NCI-H128 (cell line): ENCODE results near the gene TAOK2.

Experiments
- DNase-seq: peaks from one replicate; lab custom pipeline; 2025; ENCODE audit not compliant: unreplicated experiment; lab: John Stamatoyannopoulos, UW

TAOK2 gene

DNA sequence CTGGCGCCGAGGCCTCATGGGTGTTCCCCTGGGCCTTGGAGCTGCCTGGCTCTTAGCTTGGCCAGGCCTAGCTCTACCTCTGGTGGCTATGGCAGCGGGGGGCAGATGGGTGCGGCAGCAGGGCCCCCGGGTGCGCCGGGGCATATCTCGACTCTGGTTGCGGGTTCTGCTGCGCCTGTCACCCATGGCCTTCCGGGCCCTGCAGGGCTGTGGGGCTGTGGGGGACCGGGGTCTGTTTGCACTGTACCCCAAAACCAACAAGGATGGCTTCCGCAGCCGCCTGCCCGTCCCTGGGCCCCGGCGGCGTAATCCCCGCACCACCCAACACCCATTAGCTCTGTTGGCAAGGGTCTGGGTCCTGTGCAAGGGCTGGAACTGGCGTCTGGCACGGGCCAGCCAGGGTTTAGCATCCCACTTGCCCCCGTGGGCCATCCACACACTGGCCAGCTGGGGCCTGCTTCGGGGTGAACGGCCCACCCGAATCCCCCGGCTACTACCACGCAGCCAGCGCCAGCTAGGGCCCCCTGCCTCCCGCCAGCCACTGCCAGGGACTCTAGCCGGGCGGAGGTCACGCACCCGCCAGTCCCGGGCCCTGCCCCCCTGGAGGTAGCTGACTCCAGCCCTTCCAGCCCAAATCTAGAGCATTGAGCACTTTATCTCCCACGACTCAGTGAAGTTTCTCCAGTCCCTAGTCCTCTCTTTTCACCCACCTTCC is 13.9 kb downstream of the TAOK2 start:
- no peak for DNase-seq

DNA sequence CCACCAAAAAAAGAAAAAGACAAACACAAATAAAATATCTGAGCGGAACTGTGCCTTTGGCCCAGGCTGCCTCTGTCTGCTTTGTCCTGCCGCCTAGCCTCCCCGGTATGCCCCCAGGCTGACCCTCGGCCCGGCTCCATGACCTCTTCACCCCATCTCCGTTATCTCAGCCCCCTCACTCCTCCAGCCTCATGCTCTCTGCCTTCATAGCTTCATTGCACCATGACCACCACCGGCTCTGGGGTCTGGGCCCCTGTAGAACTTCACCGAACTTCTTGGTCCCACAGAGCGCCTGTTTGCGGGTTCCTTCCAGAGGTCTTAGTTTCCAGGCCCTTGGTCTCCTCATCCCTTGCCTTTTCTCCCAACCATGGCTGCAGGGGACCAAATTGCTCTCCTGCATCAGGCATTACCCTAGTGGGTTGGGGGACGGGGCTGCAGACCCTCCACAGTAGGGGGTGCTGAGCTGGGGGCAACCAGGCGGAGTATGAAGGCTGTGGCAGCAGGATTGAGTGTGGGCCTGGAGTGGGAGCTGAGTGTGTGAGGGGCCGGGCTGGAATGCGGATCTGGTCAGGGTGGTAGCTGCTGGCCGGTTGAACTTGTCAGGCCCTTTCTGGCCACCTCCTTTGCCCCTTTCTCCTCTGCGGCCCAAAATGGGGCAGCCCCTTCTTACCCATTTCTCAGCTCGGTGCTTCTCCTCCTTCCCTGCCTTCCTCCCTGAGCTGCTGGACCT is 14.8 kb downstream of the TAOK2 start:
- no peak for DNase-seq

DNA sequence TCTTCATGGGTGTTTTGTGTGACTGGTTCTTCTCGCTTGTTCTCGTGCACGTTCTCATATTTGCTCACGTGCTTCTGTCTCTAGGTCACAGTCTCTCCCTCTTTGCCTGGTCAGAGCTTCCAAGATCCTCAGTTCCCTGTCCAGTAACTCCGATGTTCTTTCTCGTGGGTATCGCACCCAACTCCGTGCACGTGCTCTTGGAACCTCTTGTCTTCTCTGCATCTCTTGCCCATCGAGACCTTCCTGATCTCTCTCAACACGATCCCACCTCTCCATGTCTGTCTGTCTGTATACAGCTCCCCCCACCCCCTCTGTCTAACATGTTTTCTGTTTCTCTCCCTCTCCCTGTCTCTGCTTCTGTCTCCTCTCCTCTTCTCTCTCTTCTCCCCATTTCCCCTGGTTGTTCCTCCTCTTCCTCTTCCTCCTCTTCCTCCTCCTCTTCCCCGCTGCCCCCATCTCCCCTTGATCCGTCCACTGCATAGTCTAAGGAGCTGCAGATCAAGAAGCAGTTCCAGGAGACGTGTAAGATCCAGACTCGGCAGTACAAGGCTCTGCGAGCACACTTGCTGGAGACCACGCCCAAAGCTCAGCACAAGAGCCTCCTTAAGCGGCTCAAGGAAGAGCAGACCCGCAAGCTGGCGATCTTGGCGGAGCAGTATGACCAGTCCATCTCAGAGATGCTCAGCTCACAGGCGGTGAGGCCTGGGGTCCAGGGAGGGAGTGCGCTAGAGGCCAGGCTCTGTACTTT is 15.6 kb downstream of the TAOK2 start:
- no peak for DNase-seq

DNA sequence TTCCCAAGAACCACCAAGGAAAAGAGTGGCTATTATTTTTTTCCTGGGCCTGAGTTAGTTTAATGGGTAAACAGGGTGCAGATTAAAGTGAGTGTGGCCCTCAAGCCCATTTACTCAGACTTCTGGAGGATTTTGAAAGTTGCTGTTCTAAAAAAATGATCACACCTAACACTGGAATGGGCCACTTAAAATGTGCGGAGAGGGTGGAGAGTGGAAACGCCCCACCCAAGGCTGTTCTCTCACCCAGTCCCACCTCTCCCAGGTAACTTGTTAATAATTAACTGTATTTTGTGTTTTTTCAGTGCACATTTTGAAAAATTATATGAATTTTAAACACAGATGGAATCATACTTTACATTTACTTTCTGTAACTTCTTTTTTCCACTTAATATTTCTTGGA is 16.4 kb downstream of the TAOK2 start:
- DNase-seq: no peak

DNA sequence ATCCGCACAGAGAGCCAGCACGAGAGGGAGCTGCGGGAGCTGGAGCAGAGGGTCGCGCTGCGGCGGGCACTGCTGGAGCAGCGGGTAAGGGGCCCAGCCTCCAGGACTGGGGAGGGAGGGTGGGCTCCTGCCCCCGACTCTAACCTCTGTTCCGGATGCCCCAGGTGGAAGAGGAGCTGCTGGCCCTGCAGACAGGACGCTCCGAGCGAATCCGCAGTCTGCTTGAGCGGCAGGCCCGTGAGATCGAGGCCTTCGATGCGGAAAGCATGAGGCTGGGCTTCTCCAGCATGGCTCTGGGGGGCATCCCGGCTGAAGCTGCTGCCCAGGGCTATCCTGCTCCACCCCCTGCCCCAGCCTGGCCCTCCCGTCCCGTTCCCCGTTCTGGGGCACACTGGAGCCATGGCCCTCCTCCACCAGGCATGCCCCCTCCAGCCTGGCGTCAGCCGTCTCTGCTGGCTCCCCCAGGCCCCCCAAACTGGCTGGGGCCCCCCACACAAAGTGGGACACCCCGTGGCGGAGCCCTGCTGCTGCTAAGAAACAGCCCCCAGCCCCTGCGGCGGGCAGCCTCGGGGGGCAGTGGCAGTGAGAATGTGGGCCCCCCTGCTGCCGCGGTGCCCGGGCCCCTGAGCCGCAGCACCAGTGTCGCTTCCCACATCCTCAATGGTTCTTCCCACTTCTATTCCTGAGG is 17.4 kb downstream of the TAOK2 start:
- DNase-seq: no peak

DNA sequence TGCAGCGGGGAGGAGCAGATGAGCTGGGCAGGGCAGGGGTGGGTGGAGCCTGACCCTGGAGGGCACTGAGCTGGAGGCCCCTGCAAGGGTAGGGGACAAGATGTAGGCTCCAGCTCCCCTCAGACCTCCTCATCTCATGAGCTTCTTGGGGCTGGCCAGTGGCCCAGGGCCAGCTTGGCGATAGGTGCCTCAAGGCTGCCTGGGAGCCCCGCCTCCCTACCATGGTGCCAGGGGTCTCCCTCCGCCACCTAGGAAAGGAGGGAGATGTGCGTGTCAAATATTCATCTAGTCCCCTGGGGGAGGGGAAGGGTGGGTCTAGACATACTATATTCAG is 17.9 kb downstream of the TAOK2 start:
- DNase-seq: no peak

DNA sequence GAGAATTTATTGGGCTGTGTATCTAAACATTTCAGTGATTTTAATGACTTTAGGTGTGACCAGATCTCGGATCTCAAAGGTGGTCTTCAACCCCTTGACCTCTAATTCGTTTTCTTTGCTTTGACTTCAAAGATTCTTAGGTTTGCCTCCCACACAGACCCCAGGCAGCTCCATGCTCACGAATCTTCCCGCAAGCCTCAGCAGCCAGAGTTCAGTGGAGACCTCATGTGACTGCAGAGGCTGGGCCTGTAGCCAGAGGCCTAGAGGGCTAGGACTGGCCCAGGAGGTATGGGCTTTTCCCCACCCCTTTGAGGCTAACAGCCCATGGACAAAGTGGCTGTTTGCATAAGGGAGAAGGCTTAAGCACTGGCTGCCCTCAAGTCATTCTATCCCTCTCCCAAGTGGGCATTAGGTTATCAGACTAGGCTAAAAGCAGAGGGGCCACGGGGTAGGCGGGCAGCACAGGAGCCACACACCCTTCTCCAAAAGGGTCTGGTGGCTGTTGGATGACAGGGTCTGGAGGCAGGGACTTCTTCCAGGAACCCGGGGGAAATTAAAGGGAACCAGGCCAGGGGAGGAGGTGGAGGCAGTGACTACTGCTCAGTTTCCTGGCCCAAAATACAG is 18.8 kb downstream of the TAOK2 start:
- DNase-seq: no peak

DNA sequence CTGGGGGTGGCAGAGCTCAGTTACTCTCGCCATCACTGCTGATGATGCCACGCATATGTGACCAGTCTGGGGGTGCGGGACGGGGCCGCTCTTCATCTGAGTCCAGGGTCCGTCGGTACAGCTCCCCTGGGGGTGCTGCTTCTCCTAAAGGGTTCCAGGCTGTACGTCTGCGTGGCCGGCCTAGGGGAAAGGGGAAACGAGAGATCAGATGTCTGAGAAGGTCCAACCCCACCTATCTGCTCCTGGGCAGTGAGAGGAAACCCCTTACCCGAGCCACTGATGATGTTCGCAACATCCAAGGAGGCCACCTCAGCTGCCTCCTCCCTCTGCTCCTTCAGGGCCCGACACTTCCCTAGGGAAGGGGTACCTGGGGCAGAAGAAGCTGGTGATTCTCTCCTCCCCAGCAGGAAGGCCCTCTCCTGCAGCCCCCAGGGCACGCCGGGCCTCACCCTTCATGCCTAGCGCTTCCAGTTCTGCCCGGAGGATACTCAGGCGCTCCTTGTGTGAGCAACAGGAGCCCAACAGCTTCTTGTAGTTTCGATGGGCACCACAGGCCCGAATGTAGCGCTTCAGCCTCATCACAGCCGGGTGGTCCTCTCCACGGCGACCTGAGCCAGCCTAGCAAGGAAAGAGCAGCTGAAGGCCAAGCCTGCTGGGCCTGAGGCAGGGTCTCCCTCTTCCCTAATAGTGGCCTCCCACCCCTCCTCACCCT is 19.7 kb downstream of the TAOK2 start:
- DNase-seq: no peak

DNA sequence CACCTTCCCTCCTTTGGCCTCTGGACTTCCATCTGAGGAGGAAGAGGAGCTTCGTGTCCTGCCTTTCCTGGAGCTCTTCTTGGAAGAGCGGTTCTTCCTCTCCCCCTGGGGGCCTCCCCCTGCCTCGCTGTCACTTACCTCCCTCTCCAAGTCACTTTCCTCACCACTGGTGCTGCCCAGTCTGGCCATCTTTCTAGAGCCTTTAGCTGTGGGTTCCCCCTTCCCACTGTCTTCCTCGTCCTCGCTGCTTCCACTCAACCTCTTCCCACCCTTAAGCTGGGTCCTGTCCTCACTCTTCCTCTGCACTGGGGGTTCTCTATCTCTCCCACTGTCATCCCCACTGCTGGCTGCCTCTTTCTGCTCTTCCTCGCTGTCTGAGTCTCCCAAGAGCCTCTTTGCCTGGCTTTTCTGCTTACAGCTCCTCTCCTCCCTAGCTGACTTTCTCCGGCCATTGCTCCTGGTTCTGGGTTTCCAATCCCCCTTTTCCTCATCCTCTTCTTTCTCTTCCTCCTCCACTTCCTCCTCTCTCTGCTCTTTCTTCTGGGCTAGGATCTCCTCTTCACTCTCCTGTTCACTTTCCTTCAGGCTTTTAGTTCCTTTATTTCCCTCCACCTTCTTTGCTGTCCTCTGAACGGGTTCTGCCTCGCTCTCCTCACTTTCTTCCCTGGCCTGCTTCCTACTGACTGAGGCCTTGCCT is 20.4 kb downstream of the TAOK2 start:
- DNase-seq: no peak

DNA sequence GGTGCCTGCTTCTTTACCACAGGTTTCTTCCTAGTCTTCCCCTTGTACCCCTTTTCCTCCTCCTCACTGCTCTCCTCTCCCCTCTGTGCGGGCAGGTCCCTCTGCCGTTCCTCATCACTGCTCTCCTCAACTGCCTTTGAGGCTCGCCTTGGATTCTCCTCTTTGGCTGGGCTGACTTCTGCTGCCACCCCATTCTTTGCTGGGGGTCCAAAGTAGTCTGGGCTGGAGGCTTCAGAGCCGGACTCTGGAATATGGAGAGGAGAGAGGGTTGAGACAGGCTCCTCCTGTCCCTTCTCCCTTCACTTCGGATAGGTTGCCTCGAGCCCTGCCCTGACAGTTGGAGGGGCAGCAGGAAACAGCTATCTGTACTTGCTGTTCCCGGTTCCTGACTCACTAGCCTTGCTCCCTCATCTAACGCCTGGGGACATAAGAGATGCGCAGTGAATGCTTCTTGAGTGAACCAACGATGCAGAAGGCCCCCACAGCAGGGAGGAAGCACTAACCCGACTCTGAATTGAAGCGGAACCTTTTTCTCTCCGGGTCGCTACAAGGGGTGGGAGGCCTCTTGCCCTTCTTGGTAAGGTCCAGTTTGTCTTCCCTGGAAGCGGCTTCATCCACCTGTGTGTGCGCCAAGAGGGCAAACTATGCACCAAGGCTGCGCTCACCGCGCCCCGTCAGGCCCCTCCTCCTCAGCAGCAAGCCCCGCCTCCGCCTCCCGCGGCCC is 21.1 kb downstream of the TAOK2 start:
- no peak for DNase-seq

DNA sequence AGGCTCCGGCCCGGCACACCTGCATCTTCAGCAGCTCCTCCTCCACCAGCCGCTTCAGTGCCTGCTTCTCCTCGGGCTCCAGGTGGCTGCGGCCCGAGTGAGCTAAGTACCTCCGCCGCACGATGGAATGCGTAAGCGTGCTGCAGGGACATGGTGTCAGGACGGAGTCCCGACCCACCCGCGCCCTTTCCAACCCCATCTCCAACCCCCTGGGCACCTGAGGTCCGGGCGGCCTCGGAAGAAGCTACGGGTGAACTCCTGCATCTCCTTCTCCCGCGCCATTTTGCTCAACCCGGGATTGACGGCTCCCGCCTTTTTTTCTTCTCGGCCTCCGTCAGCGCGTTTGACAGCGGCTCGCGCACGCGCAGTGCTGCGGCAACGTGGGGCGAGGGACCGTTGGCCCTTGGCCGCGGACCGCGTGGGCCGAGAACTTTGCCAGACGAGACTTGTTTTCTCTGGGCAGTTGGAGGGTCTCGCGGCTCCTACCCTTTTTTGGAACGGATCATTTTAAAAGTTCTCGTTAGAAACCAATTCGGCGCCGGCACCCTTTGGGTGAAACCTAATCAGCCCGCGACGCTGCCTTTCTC is 21.7 kb downstream of the TAOK2 start, which contains the start of gene HIRIP3:
TSS of gene HIRIP3 (minus strand) at position 294 of the 587 bp plus-strand sequence. CDS start at position 282, 12 bp downstream.
- peak; percentile 73 for DNase-seq

DNA sequence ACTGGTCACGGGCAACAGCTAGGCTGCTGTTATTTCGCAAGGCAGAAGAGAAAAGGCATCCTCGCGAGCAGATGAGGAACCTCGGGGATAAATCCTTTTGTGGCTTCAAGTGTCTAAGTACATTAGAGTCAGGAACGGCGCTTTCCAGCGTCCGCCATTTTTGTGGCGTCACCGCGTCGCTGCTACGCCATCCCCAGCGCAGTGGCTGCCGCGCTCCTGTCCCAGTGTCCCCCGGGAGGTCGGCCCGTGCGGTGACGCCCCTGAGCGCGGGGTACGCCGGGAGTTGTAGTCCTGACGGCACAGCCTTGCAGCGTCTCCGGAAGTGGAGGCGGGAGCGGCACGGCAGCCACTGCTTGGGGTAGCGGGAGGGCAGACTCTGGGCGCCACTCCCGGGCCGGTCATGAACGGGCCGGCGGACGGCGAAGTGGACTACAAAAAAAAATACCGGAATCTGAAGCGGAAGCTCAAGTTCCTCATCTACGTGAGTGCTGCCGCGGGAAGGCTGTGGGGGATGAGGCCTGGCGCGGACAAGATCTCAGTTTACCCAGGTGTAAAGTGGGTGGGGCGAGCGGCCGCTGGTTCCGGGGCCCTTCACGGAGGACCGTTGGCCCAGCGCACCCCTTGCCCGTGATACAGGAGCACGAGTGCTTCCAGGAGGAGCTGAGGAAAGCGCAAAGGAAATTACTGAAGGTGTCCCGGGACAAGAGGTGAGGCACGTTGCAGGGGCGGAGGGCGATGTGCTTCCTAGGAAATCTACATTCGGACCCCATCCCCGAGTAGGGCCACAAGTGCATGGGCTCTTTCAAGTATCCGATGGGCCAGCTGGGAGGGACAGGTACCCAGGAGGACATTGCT is 22.5 kb downstream of the TAOK2 start, which contains the start of gene INO80E:
TSS of gene INO80E (plus strand) at position 331 of the 855 bp plus-strand sequence. CDS start at position 401, 70 bp downstream.
- DNase-seq: peak; percentile 90

DNA sequence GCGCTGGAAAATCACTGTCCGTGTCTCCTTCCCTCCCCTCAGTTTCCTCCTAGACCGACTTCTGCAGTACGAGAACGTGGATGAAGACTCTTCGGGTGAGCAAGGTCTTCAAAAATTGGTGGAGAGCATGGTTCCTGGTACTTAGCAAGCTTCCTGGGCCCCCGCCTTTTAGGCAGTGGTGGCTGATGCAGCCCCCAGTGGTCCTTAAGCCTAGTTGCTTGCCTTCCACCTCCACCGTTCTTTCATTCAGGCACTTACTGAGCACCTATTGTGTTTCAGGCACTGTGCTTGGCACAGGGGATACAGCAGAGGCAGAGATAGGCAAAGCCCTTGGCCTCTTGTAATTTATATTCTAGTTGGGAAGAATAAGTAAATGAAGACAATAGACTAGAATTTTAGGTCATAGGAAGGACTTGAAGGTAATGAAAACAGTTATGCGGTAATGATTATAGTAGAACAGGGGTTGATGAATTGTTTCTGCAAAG is 23.1 kb downstream of the TAOK2 start:
- no peak for DNase-seq

DNA sequence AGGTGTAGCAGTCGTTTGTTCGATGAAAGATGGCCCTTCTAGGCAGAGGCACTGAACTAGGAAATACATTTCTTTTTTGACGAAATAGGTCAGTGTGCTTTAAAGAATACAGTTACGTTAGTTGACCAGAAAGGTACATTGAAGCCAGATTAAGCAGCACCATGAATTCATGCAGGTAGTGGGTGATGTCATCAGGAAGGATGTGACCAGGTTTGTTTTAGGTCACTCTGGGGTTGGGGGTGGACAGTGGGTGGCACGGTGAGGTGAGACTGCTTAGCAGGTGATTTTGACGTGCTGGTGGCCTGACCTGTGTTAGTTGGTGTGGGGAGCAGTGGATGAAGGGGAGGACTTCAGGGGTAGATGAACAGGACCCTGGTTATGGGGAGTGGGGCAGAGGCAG is 25.9 kb downstream of the TAOK2 start:
- no peak for DNase-seq

DNA sequence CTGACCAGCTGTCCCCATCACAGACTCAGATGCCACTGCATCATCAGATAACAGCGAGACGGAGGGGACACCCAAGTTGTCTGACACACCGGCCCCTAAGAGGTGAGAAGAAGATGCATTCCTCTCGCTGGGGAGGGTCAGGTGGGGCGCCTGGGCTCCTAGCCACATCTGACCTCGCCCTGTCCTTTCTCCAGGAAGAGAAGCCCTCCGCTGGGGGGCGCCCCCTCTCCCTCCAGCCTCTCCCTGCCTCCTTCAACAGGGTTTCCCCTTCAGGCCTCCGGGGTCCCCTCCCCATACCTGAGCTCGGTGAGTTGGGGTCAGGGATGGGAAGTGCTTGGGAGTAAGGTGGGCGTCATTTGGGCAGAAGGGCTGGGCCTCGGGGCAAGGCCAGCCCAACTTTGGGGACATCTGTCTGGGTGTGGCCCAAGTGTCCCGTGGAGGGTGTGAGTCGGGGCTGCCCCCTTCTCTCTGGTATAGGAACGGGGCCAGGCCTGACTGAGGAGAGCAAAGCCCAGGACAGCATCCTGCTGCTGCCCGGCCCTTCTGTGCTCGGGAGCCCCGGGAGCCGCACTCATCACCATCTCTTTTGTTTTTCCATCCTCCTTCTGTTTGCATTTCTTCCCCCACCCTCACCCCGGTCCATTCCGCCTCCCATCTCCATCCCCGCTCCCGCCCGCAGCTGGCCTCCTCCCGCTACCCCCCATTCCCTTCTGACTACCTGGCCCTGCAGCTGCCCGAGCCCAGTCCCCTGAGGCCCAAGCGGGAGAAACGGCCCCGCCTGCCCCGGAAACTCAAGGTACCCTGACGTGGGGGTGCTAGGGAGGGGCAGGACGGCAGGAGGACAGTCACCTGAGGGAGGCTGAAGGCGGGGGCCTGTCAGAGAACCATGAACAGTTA is 27.3 kb downstream of the TAOK2 start:
- no peak for DNase-seq

DNA sequence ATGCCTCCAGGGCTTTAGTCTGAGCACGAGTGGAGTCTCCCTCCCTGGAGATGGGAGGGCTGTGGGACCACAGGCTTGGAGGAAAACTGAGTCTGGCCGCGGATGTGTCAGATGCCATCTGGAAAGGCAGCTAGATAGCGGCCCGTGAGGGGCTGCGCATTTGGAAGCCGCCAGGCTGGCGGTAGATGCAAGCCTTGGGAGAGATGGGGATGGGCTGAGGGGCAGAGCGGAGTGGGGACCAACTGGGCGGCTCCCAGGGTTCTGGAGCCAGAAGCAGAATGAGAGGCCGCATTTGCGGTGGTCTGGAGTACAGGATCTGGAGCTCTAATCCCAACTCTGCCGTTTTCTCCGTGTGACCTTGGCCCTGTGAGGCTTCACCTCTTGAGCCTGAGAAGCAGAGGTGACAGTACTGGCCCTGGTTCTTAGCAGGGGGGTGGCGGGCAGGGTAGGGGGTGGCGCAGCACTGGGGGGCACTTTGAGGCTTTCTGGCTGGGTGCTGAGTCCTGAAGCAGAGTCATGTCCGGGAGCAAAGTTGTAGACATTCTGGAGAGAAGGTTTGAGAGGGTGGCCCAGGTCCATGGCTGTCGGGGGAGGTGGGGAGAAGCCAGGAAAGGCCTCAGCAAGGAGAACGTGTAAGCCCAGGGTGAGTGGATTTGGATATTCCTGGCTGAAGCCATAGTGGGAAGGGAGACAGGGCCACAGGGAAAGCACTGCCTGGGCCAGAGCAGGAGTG is 29.1 kb downstream of the TAOK2 start:
- DNase-seq: no peak
